Measurements from ENCODE around the gene SCARF1.

SCARF1 gene

DNA sequence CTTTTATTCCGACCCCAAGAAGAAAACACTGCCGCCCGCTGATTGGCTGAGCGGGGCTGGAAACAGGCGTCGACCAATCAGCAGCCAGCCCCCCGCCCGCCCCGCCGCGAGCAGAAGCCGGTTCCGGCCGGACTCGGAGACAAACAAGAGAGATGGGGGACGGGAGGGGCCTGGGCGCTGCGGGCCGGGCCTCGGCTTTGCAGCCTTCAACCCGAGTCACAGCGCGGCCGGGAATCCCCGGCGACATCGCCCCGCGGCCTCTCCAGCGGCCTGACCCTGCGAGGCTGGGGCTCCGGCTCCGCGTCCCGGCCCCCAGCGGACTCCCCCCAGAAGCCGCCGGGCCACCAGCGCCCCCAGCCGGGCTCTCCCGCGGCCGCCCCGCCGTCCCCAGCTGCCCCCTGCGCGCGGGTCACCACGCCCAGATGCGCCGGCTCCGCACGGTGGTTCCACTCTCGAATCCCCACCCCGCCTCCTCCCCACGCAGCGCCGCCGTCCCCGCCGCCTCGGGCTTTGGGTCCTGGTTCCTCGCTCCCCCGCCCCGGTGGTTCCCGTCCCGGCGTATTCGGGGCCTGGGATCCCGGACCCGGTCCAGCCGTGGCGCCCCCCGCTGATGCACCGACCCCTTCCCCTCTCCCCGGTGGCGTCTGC is 16.6 kb downstream of the SCARF1 start:
- DNase-seq (ENCODE audit: low read depth): peak; percentile 82

DNA sequence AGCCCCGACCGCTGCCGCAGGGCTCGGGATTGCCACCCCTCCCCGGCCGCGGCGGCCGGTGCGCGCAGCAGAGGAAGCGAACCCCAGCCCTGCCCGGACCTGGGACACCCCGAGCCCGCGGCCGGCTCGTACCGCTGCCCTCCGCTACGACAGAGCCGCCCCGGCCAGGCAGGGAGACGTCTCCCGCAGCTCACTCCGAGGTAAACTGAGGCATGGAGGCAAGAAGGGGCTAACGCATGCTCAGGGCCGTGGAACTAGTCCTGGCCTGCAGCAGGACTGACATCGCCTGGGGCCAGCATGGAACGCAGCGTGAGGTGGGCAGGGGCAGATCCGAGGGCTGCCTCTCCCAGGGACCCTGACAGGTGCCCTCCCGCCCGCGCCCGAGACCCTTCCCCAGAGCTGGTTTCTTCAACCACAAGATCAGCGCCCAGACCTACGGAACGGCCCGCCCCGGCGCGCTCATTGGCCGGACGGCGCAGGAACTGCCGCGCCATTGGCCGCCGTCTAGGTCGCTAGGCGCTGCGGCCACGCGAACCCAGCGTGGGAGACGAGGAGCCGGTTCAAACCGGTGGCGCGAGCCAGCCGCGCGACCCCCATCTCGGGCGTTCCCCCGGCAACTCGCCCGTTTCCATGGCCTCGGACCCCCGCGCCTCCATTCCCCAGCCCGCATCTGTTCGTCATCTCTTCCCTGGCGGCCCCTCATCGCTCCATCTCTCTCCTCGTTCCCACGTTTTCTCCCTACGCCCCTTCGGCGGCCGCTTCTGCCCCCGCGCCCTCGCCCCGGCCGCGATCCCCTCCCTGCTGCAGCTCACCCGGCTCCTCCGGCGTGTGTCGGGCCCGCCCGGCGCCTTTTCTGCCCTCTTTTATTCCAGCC is 17.3 kb downstream of the SCARF1 start, which contains the start of gene SLC43A2:
SLC43A2 (minus strand) TSS at position 853 of the 874 bp plus-strand sequence. CDS start 960 bp downstream, outside the sequence.
- DNase-seq (ENCODE audit: low read depth): peak; percentile 42

DNA sequence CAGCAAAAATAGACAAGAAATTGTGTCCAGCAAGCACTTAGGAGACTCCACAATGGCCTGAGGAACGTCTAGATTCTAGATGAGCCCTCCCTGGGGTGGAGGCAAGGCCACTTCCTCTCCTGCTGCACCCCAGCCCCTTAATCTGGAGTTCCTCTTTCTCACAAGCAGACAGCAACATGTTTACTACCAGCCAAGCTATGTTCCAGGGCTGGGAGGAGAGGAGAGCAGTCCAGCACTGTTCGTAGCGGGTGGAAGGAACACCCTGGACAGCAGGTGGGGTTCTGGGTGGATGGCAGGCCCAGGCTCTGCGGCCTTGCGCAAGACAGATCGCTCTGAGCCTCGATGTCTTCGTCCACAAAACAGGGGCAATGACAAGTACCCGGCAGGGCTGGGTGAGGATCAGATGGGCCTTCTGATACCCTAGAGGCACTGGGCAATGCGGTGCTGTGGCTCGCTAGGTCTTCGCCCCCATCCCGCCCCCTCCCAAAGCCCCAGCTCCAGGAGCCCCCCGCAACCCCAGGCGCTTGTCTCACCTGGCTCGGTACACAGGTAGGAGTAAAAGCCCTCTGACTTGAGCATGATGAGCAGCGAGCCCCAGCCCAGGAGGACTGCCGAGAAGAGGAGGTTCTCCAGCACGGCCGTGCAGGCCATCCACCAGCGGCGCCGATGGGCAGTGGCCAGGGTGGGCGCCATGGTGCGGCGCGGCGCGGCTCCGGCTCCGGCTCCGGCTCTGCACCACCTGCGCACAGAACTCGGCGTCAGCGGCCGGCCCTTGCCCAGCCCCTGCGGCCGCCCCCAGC is 18.1 kb downstream of the SCARF1 start:
- no peak for DNase-seq (ENCODE audit: low read depth)

DNA sequence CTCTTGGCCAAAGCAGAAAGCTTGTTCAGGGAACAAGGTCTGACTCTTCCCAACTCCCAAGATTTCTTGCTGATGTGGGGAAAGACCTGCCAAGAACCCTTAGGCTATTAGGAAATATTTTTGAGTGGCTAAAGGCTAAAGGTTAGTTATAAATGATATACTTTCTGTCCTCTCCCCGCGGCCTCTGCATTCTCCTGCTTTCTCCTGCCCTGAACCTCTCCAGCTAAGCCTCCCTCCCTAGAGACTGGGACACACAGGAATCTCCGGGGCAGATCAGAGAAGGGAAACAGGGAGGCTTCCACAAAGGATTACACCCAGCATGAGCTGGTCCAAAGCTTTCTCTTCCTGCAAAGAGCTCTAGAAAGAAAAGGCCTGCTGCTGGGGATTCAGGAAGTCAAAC is 19.2 kb downstream of the SCARF1 start:
- DNase-seq (ENCODE audit: low read depth): no peak

DNA sequence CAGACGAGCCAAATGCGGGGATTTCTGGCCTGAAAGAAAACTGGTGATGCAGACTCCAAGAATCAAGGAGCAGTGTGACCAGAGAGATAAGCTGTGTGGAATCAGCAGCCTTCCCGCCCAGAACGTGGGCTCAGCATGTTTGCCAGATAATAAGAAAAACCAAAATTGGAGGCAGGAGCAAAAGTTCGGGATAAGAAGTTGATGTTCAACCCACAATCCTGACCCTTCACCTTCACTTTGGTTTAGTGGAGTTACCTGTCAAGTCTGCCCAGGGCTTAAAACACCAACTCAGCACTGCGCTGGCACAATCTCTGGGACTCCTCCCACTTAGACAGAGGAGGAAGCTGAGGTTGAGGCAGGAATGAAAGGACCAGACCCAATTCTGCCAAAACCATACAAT is 20.0 kb downstream of the SCARF1 start:
- no peak for DNase-seq (ENCODE audit: low read depth)

DNA sequence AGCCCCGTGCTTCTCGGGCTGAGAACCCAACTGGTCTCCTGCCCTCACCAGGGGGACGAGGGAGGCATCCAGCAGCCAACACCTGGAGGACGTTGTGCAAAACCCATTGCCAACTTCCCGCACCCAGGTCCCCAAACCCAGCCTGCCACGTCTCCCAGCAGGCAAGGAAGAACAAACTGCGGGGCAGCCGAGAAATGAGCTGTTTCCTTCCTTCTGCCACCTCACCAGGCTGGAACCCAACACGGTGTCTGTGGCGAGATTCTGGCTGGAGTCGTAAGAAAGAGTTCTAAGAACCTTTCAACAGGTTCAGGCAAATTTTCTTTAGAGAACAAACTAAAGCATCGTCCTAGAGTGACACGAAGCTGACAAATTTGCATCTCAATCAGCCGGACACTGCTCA is 20.5 kb downstream of the SCARF1 start:
- DNase-seq (ENCODE audit: low read depth): no peak

DNA sequence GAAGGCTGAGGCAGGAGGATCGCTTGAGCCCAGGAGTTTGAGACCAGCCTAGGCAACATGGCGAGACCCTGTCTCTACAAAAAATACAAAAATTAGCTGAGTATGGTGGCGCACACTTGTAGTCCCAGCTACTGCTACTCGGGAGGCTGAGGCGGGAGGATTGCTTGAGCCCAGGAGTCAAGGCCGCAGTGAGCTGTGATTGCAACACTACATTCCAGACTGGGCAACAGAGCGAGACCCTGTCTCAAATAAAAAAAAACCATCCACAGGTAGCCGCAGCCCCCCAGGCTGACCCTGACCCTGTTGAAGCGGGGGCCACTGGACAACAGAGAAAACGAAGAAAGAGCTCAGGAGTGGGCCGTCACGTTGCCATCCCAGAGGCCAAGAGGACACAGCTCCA is 20.9 kb downstream of the SCARF1 start:
- no peak for DNase-seq (ENCODE audit: low read depth)

DNA sequence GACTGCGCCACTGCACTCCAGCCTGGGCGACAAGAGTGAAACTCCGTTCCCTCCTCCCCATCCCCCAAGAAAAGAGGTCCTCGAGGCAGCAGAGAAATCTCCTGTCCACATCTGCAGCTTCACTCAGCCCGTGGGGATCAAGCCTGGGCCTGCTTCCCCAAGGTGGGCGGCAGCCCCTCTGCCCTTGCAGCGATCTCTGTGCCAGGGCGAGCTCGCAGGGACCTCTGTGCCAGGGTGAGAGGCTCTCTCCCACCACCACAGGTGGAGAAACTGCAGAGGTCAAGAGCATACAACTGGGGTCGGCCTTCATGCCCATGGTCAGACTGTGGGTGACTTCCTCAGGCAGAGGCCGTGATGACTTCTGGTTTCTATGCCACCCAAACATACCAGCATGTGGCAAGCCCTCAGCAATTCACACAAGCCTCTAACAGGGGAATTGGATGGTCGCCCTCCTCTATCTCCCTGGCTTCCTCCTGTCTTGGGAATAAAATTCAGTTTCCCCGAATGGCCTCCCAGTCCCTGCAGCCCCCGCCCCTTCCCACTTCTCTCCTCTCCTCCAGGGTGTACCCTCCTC is 22.4 kb downstream of the SCARF1 start:
- no peak for DNase-seq (ENCODE audit: low read depth)

DNA sequence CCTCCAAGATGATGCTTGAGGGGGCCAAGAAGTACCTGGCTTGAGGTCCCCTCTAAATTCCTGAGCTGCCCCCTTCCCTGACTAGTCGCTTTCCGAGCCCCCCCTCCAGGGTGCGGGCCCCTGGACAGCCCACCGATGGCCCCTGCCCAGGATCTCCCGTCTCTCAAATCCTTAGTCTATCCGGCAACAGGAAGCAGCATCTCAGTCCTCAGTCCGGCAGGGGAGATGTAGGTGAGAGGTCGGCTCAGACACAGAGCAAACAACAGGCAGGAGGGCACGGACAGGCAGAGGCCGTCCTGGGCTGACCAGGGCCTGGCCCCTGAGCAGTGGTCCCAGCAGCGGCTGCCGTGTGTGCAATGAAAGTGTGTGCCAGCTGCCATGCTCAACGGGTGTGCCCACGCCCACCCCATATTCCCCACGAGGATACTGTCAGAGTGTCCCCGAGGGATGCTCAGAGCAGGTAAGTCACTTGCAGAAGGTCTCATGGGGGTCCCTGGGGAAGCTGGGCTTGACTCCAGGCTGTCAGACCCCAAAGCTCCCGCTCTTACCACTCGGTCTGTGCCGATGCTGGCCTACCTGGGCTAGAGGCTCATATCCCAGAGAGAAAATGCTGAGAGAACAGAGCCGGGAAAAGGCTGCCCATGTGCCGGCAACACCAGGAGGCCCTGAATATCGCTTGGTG is 24.1 kb downstream of the SCARF1 start:
- no peak for DNase-seq (ENCODE audit: low read depth)

DNA sequence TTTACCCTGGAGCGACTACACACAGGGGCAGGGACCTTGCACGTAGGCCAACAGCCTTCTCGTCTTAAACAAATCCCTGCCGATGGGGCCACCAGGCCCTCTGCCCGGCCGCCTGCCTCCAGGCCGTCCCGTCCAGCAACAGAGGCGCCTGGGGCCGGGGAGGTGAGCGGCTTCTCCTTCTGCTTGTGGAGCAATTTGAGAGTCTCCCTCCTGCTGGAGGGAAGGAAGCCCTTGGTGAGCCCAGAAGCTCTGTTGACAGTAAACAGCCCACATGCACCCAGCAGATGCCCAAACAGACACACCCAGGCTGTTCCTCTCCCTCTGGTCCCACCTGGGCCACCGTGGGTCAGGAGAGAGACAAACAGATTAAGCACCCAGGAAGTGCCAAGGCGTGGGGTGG is 25.0 kb downstream of the SCARF1 start:
- DNase-seq (ENCODE audit: low read depth): no peak

DNA sequence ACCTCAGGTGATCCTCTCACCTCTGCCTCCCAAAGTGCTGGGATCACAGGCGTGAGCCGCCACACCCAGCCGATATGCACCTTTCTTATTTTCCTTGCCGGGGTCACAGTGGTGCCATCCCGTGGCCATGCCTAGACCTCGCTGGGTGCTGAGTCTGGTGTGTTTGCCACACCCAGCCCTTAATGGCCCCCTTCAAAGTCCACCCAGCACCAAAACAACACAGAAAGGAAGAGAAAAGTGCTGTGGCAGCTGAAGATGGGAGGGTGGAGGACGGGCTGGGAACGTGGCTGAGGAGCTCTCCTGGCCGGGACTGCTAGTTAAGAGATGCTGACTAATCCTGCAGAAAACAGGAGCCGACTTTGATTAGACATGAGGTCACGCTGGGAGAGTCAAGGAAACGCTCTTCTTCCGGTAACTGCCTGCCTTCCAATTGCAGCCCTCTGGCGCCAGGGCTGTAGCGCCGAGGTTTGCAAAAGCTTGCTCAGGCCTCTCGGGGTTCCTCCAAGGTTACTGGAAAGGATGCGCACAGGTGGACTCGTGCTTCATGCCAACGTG is 27.8 kb downstream of the SCARF1 start:
- no peak for DNase-seq (ENCODE audit: low read depth)

DNA sequence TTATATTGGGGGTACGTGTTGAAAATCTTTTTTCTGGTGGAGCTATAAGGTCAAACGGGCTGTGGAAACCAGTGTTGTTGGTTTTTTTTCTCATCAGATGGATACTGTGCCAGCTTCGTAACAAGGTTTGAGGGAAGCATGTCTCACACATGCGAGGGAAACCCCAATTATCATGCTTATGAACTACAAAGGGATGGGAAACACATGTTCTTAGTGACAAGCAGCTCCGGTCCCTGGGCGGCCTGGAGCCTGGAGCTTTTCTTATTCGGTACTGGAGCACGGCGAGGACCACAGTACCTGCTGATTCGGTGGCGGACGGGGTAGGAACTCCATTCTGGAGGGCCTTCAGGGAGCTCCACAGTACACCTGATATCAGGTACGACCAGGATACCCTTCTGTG is 29.4 kb downstream of the SCARF1 start:
- no peak for DNase-seq (ENCODE audit: low read depth)

DNA sequence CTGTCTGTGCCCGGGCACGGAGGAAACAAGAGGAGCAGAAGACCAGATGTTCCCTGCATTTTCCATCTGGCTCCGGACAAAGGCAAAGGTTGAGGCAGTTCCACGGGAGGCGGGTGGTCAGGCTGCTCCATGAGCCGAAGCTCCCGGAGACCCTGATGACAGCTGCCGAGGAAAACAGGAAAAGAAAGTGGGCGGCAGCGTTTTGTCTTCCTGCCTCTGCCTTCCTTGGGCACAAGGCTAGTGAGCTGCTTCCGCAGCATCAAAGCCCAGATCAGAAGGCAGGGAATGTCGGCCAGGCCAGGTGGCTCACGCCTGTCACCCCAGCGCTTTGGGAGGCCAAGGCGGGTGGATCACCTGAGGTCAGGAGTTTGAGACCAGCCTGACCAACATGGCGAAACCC is 33.1 kb downstream of the SCARF1 start:
- DNase-seq (ENCODE audit: low read depth): no peak

DNA sequence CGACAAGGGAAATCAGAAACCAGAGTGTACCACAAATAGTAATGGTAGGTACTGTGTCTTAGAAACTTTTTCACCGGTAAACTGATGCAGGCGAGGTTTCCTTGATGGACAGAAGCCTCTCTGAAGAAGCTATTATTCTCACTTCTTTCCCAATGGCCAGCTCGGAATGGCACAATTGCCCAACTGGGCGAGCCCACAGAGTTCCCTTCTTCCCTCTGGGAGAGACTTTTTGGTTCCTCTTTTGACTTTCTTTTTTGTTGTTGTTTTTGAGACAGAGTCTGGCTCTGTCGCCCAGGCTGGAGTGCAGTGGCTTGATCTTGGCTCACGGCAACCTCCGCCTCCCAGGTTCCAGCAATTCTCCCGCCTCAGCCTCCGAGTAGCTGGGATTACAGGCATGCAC is 33.8 kb downstream of the SCARF1 start:
- no peak for DNase-seq (ENCODE audit: low read depth)

DNA sequence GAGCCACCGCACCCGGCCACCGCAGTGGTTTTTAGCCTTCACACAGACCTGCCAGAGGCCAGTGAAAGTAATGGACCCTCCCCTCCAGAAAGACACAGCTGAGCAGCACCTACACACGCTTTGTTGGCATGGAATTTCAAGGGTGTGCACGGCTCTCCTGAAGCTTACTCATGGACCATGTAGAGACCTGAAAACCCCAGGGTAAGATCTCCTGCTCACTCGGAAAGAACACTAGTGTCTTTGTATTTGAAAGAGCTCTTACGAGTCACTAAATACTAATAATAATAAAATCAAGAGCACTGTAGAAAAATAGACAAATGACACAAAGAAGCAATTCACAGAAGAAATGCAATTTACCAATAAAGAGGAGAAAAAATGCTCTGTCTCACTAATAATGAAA is 36.9 kb downstream of the SCARF1 start:
- no peak for DNase-seq (ENCODE audit: low read depth)

DNA sequence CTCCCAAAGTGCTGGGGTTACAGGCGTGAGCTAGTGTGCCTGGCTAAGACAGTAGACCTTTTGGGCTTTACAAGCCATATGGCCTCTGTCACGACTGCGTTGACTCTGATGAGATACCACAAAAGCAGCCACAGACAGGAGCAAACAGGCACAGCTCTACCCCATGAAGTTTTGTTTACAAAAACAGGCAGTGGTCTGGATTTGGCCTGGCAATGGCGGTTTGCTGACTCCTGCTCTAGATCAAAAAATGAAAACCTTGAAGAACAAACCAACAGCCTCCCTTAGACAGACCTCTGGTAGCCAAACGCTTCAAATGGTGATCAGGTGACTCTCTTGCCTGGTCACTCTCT is 37.6 kb downstream of the SCARF1 start:
- DNase-seq (ENCODE audit: low read depth): no peak

DNA sequence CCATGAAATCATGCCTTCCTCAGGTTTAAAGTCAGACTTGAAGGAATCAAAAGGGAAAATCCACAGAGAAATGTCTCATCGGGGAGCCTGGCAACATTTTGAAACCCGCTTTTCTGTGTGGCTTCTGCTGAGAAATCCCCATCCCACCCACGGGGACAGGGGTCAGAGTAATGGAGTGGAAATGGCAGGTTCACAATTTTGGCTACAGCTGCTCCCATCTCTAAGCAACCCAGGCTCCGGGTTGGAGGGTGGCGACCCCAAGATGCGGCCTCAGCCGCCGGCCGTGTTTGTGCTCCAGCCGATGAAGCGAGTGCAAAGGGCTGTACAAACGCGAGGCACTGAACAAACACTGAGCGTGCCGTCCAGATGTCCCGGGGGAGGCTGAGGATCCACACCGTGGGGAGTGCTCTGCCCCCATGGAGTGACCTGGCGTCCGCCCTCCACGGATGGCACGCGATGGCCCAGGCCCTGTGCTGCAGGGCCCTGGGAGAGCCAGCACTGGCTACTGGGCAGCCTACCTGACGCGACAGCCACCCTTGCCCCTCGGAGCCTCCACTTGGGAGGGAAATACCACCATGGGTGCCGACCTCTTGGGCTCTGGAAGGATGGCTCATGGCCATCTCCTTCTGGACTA is 39.1 kb downstream of the SCARF1 start:
- DNase-seq (ENCODE audit: low read depth): no peak

DNA sequence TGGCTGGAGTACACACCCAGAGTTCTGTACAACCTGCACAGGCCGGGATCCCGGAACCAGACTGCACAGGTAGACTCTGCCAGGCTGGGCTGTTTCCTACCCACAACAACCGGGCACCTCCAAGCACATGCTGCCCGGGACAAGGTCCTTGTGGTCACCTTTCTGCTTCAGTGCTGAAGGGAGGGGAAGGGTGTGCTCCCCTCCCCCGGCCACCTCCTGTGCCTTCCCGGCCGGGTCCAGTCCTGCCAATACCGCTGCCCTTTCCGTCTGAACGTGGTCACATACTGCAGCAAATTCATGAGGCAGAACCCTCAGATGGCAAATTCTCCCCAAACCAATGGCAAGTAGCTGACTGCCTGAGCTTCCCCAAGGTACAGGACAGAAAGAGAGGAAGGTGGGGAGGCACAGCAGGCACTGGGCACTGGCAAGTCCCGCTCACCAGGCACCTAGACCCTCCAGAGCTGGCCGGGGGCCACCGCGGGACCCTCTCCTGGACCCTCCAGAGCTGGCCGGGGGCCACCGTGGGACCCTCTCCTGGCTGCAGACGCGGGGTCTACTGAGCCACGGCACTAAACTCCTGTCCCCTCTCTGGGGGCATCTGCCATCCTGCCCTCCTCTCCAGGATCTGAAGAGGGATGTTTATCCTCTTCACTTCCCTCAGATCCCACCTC is 39.7 kb downstream of the SCARF1 start:
- DNase-seq (ENCODE audit: low read depth): no peak

DNA sequence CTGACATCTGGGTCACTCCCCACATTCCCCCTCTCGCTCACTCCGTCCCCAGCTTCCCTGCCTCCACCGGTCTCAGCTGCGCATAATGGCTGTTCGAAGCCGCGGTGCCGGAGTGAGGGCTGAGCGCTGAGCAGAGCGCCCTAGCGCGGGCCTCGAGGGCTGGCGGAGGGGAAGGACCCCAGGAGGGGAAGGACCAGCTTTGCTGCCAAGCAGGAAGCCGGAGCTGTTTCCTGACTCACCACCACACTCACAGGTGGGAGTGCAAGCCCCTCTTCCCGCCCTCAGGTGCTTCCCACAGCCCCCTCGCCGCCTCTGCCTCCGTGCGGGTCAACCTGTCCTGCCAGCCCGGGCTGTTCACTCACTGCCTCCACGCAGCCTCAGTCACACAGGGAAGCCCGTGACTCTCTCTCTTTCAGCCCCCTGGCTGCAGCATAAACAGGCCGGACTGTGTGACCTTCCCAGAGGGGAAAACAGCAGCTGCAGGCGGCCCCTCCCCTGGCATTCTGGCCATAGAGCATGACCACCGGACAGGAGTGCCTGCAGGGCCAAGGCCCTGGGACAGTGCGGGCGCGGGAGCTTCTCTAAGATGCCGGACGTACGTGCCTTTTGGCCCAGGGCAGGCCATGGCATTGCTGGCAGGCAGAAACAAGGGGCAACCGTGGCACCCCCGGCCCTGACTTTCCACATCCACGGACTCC is 40.6 kb downstream of the SCARF1 start:
- no peak for DNase-seq (ENCODE audit: low read depth)

DNA sequence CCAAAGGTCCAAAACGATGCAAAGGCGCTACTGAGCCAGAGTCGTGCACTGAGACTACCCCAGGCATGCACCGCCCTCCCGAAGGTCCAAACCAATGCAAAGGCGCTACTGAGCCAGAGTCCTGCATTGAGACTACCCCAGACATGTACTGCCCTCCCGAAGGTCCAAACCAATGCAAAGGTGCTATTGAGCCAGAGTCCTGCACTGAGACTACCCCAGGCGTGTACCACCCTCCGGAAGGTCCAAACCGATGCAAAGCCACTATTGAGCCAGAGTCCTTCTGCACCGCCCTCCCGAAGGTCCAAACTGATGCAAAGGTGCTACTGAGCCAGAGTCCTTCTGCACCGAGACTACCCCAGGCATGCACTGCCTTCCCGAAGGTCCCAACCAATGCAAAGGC is 44.0 kb downstream of the SCARF1 start:
- DNase-seq (ENCODE audit: low read depth): no peak

Data from stimulated activated CD8-positive, alpha-beta memory T cell treated with anti-CD3 and anti-CD28 coated beads, Interleukin-15, amount 100 ng/mL, for 1 hour (primary cell).